ENCODE results near the gene GTF2I.
"Not testable (repeated sequence)": the region's sequence is repeated elsewhere in the genome, so short reads cannot be mapped to it uniquely, and the experiment has no call there.

GTF2I gene

DNA sequence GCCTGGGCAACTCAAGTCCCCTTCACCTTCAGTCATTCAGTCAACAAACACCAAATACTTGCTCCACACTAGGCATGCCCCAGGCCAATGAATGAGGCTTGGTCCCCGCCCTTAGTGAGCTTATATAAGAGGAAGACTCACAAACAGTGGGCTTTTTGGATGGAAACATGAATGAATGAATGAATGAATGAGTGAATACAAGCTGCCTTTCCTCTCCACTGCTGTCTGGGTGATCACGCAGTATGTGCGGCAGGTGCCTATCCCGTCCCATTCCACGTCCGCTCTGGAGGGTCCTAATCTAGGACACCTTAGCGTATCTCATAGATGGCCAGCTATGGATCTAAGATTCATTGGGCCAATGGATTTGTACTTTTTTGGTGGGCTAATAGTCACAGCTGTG, 19.8 kb upstream of the GTF2I start:
- TF ChIP-seq CTCF (IDR thresholded peaks at IDR 0.05; ENCODE audit: borderline replicate concordance, control extremely low read depth, extremely low read depth, insufficient read depth, missing control alignments) = no peak
- DNase-seq (ENCODE audit: low spot score) = no peak
- in situ Hi-C loops (cut with MboI; ENCODE audit: low sequenced_read_pairs, unreplicated experiment) = no loop called here

GRCh38 chr7:74650055-74650454, 7.5 kb upstream of the GTF2I start:
- in situ Hi-C loops (cut with MboI; ENCODE audit: low sequenced_read_pairs, unreplicated experiment) = not testable (repeated sequence)
- peak; percentile 63 for DNase-seq (ENCODE audit: low spot score)

- DNase-seq (ENCODE audit: low spot score); in situ Hi-C loops (cut with MboI; ENCODE audit: low sequenced_read_pairs, unreplicated experiment): not testable (repeated sequence)
Observed at GRCh38 chr7:74650493-74651132, 6.9 kb upstream of the GTF2I start.

DNA sequence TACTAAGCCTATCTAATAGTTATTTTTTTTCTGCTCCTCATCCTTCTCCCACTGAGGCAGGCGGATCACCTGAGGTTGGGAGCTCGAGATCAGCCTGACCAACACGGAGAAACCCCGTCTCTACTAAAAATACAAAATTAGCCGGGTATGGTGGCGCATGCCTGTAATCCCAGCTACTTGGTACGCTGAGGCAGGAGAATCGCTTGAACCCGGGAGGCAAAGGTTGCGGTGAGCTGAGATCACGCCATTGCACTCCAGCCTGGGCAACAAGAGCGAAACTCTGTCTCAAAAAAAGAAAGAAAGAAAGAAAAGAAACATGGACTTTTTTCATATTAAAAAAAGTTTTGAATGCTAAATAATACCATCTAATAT, 6.4 kb upstream of the GTF2I start:
- DNase-seq (ENCODE audit: low spot score); in situ Hi-C loops (cut with MboI; ENCODE audit: low sequenced_read_pairs, unreplicated experiment): not testable (repeated sequence)

GRCh38 chr7:74653686-74654181, 3.8 kb upstream of the GTF2I start:
- in situ Hi-C loops (cut with MboI; ENCODE audit: low sequenced_read_pairs, unreplicated experiment) = no loop called here
- no peak for TF ChIP-seq CTCF (IDR thresholded peaks at IDR 0.05; ENCODE audit: borderline replicate concordance, control extremely low read depth, extremely low read depth, insufficient read depth, missing control alignments)
- no peak for DNase-seq (ENCODE audit: low spot score)

DNA sequence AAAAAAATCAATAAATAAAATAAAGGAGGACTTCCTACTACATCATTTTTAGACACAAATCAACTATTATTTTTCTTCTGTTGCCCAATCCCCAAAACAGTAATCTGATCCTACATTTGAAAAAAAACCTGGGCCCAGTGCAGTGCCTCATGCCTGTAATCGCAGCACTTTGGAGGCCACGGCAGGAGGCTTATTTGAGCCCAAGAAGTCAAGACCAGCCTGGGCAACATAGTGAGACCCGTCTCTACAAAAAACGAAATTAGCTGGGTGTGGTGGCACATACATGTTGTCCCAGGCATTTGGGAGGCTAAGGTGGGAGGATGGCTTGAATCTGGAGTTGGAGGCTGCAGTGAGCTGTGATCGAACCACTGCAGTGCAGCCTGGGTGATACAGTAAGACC, 2.7 kb upstream of the GTF2I start:
- DNase-seq (ENCODE audit: low spot score) = no peak
- in situ Hi-C loops (cut with MboI; ENCODE audit: low sequenced_read_pairs, unreplicated experiment) = no loop called here
- TF ChIP-seq CTCF (IDR thresholded peaks at IDR 0.05; ENCODE audit: borderline replicate concordance, control extremely low read depth, extremely low read depth, insufficient read depth, missing control alignments) = no peak

GRCh38 chr7:74655324-74655723, 2.2 kb upstream of the GTF2I start:
- in situ Hi-C loops (cut with MboI; ENCODE audit: low sequenced_read_pairs, unreplicated experiment) = no loop called here
- DNase-seq (ENCODE audit: low spot score) = no peak
- TF ChIP-seq CTCF (IDR thresholded peaks at IDR 0.05; ENCODE audit: borderline replicate concordance, control extremely low read depth, extremely low read depth, insufficient read depth, missing control alignments) = no peak

DNA sequence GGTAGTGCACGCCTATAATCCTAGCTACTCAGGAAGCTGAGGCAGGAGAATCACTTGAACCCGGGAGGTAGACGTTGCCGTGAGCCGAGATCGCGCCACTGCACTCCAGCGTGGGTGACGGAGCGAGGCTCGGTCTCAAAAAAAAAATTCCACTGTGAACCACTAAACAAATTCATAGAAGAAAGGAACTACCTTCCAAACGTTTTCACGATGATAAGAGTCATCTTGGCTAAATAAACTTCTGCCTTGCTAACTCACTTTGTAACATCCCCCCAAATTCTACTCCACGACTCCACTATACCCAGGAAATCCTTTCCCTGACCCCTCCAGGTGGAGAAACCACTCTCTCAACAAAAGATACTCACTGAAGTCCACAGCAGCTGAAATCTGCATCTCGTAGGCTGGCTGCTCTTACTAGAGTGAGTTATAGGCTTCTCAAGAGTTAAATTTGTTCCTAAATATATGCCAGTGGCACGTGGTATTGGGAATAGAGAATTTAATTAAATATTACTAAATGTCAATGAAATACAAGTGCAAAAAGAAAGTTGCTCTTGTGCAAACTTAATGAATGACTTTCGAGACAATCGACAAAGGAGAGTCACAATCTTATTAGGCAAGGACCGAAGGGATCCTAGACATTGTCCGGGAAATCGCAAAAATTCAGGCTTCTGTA, 1.6 kb upstream of the GTF2I start:
- no peak for TF ChIP-seq CTCF (IDR thresholded peaks at IDR 0.05; ENCODE audit: borderline replicate concordance, control extremely low read depth, extremely low read depth, insufficient read depth, missing control alignments)
- in situ Hi-C loops (cut with MboI; ENCODE audit: low sequenced_read_pairs, unreplicated experiment) = no loop called here
- DNase-seq (ENCODE audit: low spot score) = no peak

All from GM13976 (cell line).